Kidney epithelial cell (primary cell): ENCODE measurements around the gene SEC23IP. TPM values are rescaled to one million over a fixed set of nuclear protein-coding genes. Genes with fewer than 3 reads are reported as not detected.

ENCODE experiments used
- DNase-seq: peaks from one replicate; pipeline ENCODE4 v3.0.0-alpha.2; 2010; ENCODE audit warnings: low read depth
- H3K27me3 ChIP-seq: 2 replicates; pipeline ENCODE4 v1.6.0; 2011; ENCODE audit warnings: low read length; ENCODE audit not compliant: control insufficient read depth, insufficient read depth
- H3K36me3 ChIP-seq: 2 replicates; pipeline ENCODE4 v1.5.1; 2011; ENCODE audit warnings: low read length; ENCODE audit not compliant: control insufficient read depth, insufficient read depth
- H3K4me3 ChIP-seq: 2 replicates; pipeline ENCODE4 v1.5.1; 2011; ENCODE audit warnings: low read depth, mild to moderate bottlenecking, control low read depth, low read length
- total RNA-seq: library from RNA; depleted of rRNA; stranded (reverse); fragments of >200 nt; gene quantifications from 2 replicates; pipeline ENCODE4 v1.2.3, GENCODE V29; 2015
- TF ChIP-seq, protein P1 (sequence below): IDR thresholded peaks from 2 replicates; pipeline ENCODE4 v1.5.1; 2011; ENCODE audit warnings: mild to moderate bottlenecking, moderate library complexity, low read length, control low read depth, inconsistent platforms; ENCODE audit not compliant: insufficient read depth, poor library complexity, severe bottlenecking

The SEC23IP gene
- total RNA-seq, 1 donor from 2014 or later, result 25.6 TPM

DNA sequence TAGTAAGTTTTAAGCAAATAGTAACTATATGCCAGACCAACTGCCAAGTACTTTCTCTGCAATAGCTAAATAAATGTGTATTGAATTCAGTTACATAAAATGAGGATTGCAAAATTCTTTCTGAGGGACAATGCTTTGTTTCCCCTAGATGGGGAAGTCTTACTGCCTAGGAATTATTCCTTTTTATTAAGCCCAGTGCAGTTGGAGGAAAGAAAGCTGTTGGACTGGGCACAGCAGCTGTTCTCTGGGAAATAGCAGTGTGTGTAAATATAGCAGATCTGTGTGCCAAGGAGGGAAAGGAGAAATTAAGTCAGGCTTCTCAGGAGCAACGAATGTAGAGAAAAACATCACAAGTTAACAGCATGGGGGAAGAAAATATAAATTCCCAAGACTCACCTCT, 77.1 kb downstream of the SEC23IP start:
- TF ChIP-seq, protein P1, sequence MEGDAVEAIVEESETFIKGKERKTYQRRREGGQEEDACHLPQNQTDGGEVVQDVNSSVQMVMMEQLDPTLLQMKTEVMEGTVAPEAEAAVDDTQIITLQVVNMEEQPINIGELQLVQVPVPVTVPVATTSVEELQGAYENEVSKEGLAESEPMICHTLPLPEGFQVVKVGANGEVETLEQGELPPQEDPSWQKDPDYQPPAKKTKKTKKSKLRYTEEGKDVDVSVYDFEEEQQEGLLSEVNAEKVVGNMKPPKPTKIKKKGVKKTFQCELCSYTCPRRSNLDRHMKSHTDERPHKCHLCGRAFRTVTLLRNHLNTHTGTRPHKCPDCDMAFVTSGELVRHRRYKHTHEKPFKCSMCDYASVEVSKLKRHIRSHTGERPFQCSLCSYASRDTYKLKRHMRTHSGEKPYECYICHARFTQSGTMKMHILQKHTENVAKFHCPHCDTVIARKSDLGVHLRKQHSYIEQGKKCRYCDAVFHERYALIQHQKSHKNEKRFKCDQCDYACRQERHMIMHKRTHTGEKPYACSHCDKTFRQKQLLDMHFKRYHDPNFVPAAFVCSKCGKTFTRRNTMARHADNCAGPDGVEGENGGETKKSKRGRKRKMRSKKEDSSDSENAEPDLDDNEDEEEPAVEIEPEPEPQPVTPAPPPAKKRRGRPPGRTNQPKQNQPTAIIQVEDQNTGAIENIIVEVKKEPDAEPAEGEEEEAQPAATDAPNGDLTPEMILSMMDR, result no peak
- H3K27me3 ChIP-seq, result no peaks in the 10 kb centered on the region

DNA sequence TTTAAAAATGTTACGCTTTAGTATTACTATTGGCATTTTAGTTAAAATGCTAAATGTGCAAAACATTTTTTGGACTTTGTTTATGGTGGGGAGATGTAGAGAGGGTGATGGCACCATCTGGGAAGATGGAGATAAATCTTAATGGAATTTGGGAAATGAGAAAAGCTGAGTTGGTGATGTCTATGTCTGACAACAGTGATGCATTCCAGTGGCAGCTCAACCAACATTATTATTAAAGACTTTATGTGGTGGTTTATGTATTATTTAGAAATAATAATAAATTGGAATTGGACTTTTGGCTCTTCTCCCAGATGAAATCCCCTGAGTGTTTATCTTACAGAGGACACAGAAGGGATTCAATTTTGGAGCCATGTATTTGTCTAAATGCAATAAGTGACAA, 77.6 kb downstream of the SEC23IP start:
- TF ChIP-seq, protein P1, result no peak
- no peak for DNase-seq
- no peaks in the 10 kb centered on the region for H3K36me3 ChIP-seq
- no peak overlapping the region for H3K4me3 ChIP-seq
- H3K27me3 ChIP-seq, result no peaks in the 10 kb centered on the region

More for the DNA sequence above, 77.1 kb downstream of the SEC23IP start:
- H3K36me3 ChIP-seq, result no peaks in the 10 kb centered on the region
- no peak for DNase-seq
- no peak overlapping the region for H3K4me3 ChIP-seq

DNA sequence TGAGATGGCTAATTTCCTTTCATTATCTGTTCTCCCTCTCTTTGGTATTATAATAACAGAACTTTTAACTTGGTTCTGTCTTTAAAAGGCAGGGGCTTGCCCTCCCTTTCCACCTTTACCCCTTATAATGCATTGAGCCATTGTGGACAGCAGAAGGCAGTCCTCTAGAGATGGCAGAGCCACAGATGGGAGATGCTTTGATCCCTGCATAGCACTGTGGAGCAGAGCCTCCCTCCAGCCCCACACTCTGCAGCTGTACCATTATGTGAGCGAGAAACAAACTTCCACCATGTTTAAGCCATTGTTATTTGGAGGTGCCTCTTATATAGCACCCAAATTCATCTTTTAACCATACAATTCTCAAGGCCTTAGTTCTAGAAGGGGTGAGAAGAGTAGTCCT, 78.4 kb downstream of the SEC23IP start:
- DNase-seq, result no peak
- Histone ChIP-seq H3K36me3 (no peaks in the 10 kb centered on the region), H3K27me3 (no peaks in the 10 kb centered on the region), H3K4me3 (no peak overlapping the region)
- TF ChIP-seq, protein P1, result no peak

DNA sequence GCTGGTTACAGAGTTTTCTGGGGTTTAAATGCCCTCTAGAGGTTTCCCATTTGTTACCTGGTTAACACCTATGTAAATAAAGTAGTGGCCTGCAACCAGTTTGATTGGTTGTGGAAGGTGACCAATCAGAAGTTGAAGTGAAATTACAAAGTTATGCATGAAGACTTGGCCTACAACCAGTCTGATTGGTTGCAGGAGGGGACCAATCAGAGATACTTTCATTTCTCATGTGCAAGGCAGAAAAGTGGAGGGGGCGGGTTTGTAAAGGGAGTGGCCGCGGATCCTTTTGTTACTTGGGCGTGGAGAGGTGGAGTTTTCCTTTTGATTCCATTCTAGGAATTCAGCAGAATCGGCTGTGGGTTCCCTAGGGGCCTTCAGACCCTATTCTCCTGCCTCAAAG, 80.8 kb downstream of the SEC23IP start:
- no peak for DNase-seq
- TF ChIP-seq, protein P1, result no peak

DNA sequence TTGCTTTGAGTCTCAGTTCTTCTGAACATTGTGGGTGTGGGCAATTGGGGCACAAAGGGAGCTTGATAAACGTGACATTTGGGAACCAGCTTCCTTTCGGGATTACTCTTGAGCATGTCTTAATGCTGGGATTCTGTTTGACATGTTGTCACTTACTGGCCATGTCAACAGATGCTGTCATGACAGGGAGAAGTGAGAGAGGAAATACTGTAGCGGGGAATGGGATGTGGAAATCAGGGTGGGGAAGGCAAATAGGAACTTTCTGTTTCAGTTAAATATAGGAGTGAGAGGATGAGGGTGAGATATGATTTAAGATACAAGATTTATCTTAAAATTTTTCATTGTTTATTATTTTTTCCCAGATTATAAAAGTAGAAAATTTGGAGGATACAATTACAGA, 83.9 kb downstream of the SEC23IP start:
- DNase-seq, result no peak
- no peaks in the 10 kb centered on the region for H3K36me3 ChIP-seq
- H3K4me3 ChIP-seq, result no peak overlapping the region
- TF ChIP-seq, protein P1, result no peak
- no peaks in the 10 kb centered on the region for H3K27me3 ChIP-seq

More for the DNA sequence above, 80.8 kb downstream of the SEC23IP start:
- no peak overlapping the region for H3K4me3 ChIP-seq
- H3K27me3 ChIP-seq, result no peaks in the 10 kb centered on the region
- H3K36me3 ChIP-seq, result no peaks in the 10 kb centered on the region

DNA sequence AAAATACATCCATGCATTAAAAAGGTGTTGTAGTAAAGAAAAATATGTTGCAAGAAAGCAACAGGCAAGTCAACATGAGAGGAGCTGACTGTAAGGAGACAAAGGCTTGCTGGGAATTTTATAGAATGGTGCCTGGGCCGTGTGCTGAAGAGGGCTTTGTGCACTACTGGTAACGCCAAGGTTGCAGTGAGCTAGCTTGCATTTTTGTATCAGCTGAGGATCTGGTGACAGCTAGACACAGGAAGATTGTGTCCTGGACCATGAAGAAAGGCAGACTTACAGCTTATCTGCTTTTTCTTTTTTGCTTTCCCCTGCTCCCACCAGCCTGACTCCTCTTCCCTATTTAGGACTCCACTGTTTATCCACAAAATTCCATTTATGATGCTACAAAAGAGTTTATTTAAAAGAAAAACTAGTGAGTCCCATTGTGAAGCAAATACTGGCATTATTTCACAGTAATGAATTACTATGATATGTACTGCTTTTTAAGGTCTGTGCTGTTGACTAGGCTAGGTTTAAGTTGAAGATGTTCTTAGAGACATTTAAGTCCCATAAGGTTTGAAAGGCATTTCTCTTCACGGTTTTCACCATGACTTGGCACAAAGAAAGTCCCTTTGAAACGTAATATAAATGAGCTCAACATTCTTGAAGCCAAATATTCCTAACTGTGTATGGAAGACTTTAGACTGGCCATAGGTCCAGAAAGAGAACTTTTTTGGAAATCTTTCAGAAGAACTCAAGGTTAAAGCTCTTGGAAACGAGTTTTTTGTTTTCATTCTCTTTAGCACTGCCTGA, 88.6 kb downstream of the SEC23IP start:
- Histone ChIP-seq H3K4me3 (no peak overlapping the region), H3K27me3 (no peaks in the 10 kb centered on the region), H3K36me3 (no peaks in the 10 kb centered on the region)
- TF ChIP-seq, protein P1, result no peak
- DNase-seq, result no peak
